Tibial nerve (tissue), 4 donors: ENCODE measurements around the gene ZBTB7C. TPM values are rescaled to one million over a fixed set of nuclear protein-coding genes. Genes with fewer than 3 reads are reported as not detected.
A peak's percentile ranks its signal among the peaks of the same experiment; 100 is the strongest.
"Not testable (repeated sequence)": the region's sequence is repeated elsewhere in the genome, so short reads cannot be mapped to it uniquely, and the experiment has no call there.

ENCODE experiments used
- DNase-seq, 2 donors: peaks; one replicate each; pipeline ENCODE4 v3.0.0-alpha.2; 2019; ENCODE audit warnings: low spot score in 2 of 2
- H3K27ac ChIP-seq, 4 donors: fragments of 200-600 bp; sonication (generic) in 3 of 4; one replicate each; pipeline ENCODE4 v1.5.1; 2017 to 2019; ENCODE audit warnings: mild to moderate bottlenecking in 1 of 4
- H3K27me3 ChIP-seq, 2 donors: fragments of 200-600 bp; sonication (generic) in 1 of 2; one replicate each; pipeline versions ENCODE4 v1.5.1 to v1.6.0; 2017 to 2019
- H3K36me3 ChIP-seq, 3 donors: fragments of 200-600 bp; sonication (generic); one replicate each; pipeline ENCODE4 v1.5.1; 2018 to 2019
- H3K4me1 ChIP-seq, 4 donors: fragments of 200-600 bp; sonication (generic) in 3 of 4; one replicate each; pipeline ENCODE4 v1.5.1; 2017 to 2019
- H3K4me3 ChIP-seq, 4 donors: fragments of 200-600 bp; sonication (generic) in 3 of 4; one replicate each; pipeline ENCODE4 v1.5.1; 2017 to 2019; ENCODE audit warnings: mild to moderate bottlenecking in 1 of 4, moderate library complexity in 1 of 4
- H3K9me3 ChIP-seq, 4 donors: fragments of 200-600 bp; sonication (generic) in 3 of 4; one replicate each; pipeline ENCODE4 v1.5.1; 2017 to 2019
- EP300 ChIP-seq, 2 donors: sonication (generic); formaldehyde crosslinking; IDR thresholded peaks; one replicate each; pipeline ENCODE4 v1.6.1; 2017; ENCODE audit warnings: antibody characterized with exemption in 2 of 2, mild to moderate bottlenecking in 1 of 2
- POLR2A ChIP-seq, 2 donors: fragments of 450-650 bp; IDR thresholded peaks; one replicate each; pipeline ENCODE4 v1.6.1; 2017; ENCODE audit warnings: antibody characterized with exemption in 2 of 2, mild to moderate bottlenecking in 2 of 2, moderate library complexity in 2 of 2
- WGBS, 2 donors: methylation state at CpG; one replicate each; pipeline ENCODE4 v1.1.5; 2018; 5-methylcytosine and 5-hydroxymethylcytosine counted together
- total RNA-seq, 4 donors: library from RNA; depleted of rRNA; stranded (reverse); fragments of >200 nt; gene quantifications; one replicate each; pipeline ENCODE4 v1.1.0, GENCODE V29; 2016
- TF ChIP-seq, protein P1 (sequence below), 5 experiments: fragments of 200-600 bp in 3 of 5; fragments of 450-650 bp in 2 of 5; sonication (generic) in 3 of 5; IDR thresholded peaks; one replicate each; pipeline ENCODE4 v1.5.1; 2016 to 2019; ENCODE audit warnings: antibody characterized with exemption in 5 of 5, mild to moderate bottlenecking in 3 of 5, moderate library complexity in 2 of 5

ZBTB7C gene
- total RNA-seq, 4 donors from 2014 or later: 24.6 to 95.0 (median 75.3) TPM

DNA sequence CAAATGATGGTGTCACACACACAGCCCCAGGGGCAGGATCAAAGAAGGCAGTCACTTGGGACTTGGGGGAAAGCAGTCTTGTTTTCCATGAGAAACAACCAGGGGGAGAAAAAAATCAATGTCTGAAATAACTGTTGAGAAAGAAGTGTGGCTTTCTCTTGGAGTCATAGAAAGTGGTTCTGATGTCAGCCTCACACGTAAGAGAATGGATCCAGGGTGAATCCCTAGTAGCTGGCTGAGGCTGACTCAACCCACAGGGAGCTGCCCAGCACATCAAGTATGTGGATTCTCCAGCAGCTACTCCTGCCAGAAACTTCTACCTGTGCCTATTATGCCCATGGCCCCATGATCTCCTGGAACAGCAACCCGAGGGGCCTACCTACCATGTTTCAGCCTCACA, 33.6 kb upstream of the ZBTB7C start:
- no peaks in the 10 kb centered on the region for H3K27me3 ChIP-seq
- WGBS, 2 donors: 72 to 75% methylated on average over 2 of the region's 2 CpGs
- no peaks in the 10 kb centered on the region for H3K36me3 ChIP-seq
- TF ChIP-seq EP300 (IDR thresholded peaks at IDR 0.05): no peak
- no peak overlapping the region for H3K4me3 ChIP-seq
- peak overlapping the region in 2 of 4 donors; percentile 61 to 76 for H3K27ac ChIP-seq
- H3K4me1 ChIP-seq: peaks cover 0 to 44% (median 6%) of the 10 kb centered on the region in 4 donors
- no peak for DNase-seq
- no peaks in the 10 kb centered on the region for H3K9me3 ChIP-seq

DNA sequence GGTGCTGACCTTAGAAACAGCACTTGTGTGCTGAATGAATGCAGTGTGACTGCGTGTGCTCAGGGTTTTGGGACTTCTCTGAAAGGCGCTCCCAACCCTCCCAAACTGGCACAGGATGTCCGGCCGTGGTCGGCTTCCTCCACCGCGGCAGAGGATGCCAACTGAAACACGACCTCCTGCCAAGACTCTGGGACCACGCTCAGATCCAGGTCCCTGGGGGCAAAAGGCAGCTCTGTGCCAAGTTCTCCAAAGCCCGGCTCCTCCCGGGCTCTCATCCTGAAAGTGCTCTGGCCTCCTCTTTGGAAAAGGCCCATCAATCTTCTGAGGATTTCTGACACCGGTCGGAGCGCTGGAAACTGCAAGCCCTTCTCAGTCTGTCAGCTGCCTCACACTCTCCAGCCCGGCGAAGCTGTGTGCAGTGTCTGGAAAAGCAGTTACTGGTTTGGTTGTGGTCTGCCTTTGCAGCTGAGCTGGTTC, 32.3 kb upstream of the ZBTB7C start:
- Histone ChIP-seq H3K4me3 (no peak overlapping the region), H3K36me3 (no peaks in the 10 kb centered on the region), H3K27me3 (no peaks in the 10 kb centered on the region), H3K27ac (peak overlapping the region; percentile 11 to 76 (median 45)), H3K4me1 (peaks cover 0 to 34% (median 6%) of the 10 kb centered on the region in 4 donors), H3K9me3 (no peaks in the 10 kb centered on the region)
- 5% methylated on average over 11 to 13 of the region's 16 CpGs for WGBS, 2 donors
- DNase-seq: peak in 1 of 2 donors; percentile 44
- TF ChIP-seq EP300 (IDR thresholded peaks at IDR 0.05): peak in 1 of 2 donors; percentile 39
- TF ChIP-seq, protein P1, sequence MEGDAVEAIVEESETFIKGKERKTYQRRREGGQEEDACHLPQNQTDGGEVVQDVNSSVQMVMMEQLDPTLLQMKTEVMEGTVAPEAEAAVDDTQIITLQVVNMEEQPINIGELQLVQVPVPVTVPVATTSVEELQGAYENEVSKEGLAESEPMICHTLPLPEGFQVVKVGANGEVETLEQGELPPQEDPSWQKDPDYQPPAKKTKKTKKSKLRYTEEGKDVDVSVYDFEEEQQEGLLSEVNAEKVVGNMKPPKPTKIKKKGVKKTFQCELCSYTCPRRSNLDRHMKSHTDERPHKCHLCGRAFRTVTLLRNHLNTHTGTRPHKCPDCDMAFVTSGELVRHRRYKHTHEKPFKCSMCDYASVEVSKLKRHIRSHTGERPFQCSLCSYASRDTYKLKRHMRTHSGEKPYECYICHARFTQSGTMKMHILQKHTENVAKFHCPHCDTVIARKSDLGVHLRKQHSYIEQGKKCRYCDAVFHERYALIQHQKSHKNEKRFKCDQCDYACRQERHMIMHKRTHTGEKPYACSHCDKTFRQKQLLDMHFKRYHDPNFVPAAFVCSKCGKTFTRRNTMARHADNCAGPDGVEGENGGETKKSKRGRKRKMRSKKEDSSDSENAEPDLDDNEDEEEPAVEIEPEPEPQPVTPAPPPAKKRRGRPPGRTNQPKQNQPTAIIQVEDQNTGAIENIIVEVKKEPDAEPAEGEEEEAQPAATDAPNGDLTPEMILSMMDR (IDR thresholded peaks at IDR 0.05): no peak

DNA sequence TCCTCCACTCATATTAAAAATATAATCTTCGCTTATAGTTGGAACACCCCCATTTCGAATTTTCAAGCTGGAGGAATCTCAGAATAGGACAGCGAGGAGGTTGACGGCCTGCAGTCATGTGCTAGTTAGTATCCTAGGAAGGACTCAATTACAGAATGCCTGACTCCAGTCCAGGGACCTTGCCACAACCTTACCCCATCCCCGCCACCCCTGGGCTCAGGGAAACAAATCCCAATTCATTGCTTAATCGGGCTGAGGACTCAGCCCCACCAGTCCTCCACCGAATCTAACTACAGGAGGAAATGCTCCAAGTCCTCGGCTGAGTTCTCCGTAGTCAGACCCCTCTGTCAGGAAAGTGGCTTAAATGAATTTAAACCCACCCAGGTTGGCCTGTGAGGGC, 31.7 kb upstream of the ZBTB7C start:
- Histone ChIP-seq H3K4me3 (no peak overlapping the region), H3K27ac (peak overlapping the region; percentile 11 to 76 (median 45))
- 65 to 66% methylated on average over 9 of the region's 9 CpGs for WGBS, 2 donors

DNA sequence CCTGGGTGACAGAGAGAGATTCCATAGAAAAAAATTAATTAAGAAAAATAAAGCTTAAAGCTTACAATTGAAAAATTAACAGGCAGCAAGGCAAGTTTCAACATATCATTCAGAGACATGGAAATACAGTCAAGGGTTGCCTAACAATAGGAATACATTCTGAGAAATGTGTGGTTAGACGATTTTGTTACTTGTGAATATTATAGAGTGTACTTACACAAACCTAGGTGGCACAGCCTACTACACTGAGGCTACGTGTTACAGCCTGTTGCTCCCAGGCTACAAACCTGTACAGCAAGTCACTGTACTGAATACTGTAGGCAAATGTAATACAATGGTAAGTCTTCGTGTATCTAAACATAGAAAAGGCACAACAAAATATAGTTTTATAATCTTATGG, 27.7 kb upstream of the ZBTB7C start:
- TF ChIP-seq POLR2A (IDR thresholded peaks at IDR 0.05): no peak
- TF ChIP-seq, protein P1 (IDR thresholded peaks at IDR 0.05): no peak
- no peak for TF ChIP-seq EP300 (IDR thresholded peaks at IDR 0.05)
- Histone ChIP-seq H3K27ac (no peak overlapping the region), H3K27me3 (no peaks in the 10 kb centered on the region), H3K4me3 (no peak overlapping the region), H3K9me3 (no peaks in the 10 kb centered on the region), H3K4me1 (peaks cover 0 to 23% (median 6%) of the 10 kb centered on the region in 4 donors), H3K36me3 (no peaks in the 10 kb centered on the region)
- DNase-seq: no peak
- WGBS, 2 donors: 88 to 90% methylated on average over 3 of the region's 3 CpGs

More for the DNA sequence above, 31.7 kb upstream of the ZBTB7C start:
- TF ChIP-seq, protein P1 (IDR thresholded peaks at IDR 0.05): no peak
- TF ChIP-seq EP300 (IDR thresholded peaks at IDR 0.05) (peak in 1 of 2 donors; percentile 44), POLR2A (IDR thresholded peaks at IDR 0.05) (no peak)
- Histone ChIP-seq H3K4me1 (peaks cover 0 to 29% (median 6%) of the 10 kb centered on the region in 4 donors), H3K36me3 (no peaks in the 10 kb centered on the region), H3K9me3 (no peaks in the 10 kb centered on the region), H3K27me3 (no peaks in the 10 kb centered on the region)
- peak; percentile 37 to 61 for DNase-seq

DNA sequence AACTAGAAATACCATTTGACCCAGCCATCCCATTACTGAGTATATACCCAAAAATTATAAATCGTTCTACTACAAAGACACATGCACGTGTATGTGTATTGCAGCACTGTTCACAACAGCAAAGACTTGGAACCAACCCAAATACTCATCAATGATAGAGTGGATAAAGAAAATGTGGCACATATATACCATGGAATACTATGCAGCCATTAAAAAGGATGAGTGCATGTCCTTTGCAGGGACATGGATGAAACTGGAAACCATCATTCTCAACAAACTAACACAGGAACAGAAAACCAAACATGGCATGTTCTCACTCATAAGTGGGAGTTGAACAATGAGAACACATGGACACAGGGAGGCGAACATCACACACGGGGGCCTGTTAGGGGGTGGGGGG, 25.2 kb upstream of the ZBTB7C start:
- not testable (repeated sequence) for H3K4me3 ChIP-seq, H3K9me3 ChIP-seq, H3K27me3 ChIP-seq, H3K36me3 ChIP-seq, DNase-seq
- Histone ChIP-seq H3K27ac (peak overlapping the region in 1 of 4 donors; percentile 18), H3K4me1 (peaks cover 0 to 14% (median 1%) of the 10 kb centered on the region in 4 donors)
- WGBS, 2 donors: 89 to 96% methylated on average over 4 of the region's 4 CpGs

DNA sequence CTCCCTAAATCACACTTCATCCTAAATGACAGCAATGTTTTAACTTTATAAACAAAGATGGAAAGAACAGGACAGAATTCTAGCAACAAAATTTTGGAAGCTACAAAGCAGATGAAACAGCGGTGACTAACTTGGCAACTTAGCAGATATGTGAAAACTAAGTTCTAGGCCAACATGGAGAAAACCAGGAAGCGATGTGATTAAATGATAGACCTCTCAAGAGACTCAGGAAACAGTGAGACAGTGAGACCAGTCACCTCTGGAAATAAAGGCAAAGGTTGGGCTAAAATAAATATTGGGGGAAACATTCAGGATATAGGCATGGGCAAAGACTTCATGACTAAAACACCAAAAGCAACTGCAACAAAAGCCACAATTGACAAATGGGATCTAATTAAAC, 24.4 kb upstream of the ZBTB7C start:
- Histone ChIP-seq H3K4me3 (no peak overlapping the region), H3K27me3 (no peaks in the 10 kb centered on the region), H3K36me3 (no peaks in the 10 kb centered on the region), H3K27ac (no peak overlapping the region), H3K9me3 (no peaks in the 10 kb centered on the region), H3K4me1 (peaks cover 0 to 15% (median 1%) of the 10 kb centered on the region in 4 donors)
- 86% methylated on average over 2 of the region's 2 CpGs for WGBS, 2 donors
- DNase-seq: no peak
- no peak for TF ChIP-seq POLR2A (IDR thresholded peaks at IDR 0.05)
- TF ChIP-seq, protein P1 (IDR thresholded peaks at IDR 0.05): no peak
- no peak for TF ChIP-seq EP300 (IDR thresholded peaks at IDR 0.05)
